ENCODE measurements around the gene ATP2A3. TPM values are rescaled to one million over a fixed set of nuclear protein-coding genes. Genes with fewer than 3 reads are reported as not detected.

The ATP2A3 gene
- total RNA-seq, 1 donor from 2014 or later, result 1.6 TPM

GRCh38 chr17:3879591-3880417 is 84.4 kb downstream of the ATP2A3 start:
- no peak overlapping the region for H3K4me3 Mint-ChIP-seq
- no peak for DNase-seq (ENCODE audit: low read depth, low spot score)

GRCh38 chr17:3879186-3879585 is 85.1 kb downstream of the ATP2A3 start:
- Mint-ChIP-seq H3K9me3 (no peaks in the 10 kb centered on the region), H3K27ac (ENCODE audit: unreplicated experiment) (peak overlapping the region; percentile 90), H3K36me3 (ENCODE audit: low read depth) (no peaks in the 10 kb centered on the region), H3K4me3 (peak overlapping the region; percentile 18), H3K27me3 (ENCODE audit: low read depth) (no peaks in the 10 kb centered on the region), H3K4me1 (peaks cover 16% of the 10 kb centered on the region)
- DNase-seq (ENCODE audit: low read depth, low spot score), result no peak
- TF ChIP-seq CTCF (conservative IDR thresholded peaks at IDR 0.05), result no peak

More at GRCh38 chr17:3879591-3880417, 84.4 kb downstream of the ATP2A3 start:
- Mint-ChIP-seq H3K4me1 (peaks cover 16% of the 10 kb centered on the region), H3K36me3 (ENCODE audit: low read depth) (no peaks in the 10 kb centered on the region), H3K27ac (ENCODE audit: unreplicated experiment) (peak overlapping the region; percentile 90), H3K9me3 (no peaks in the 10 kb centered on the region), H3K27me3 (ENCODE audit: low read depth) (no peaks in the 10 kb centered on the region)
- TF ChIP-seq CTCF (conservative IDR thresholded peaks at IDR 0.05), result no peak

GRCh38 chr17:3877220-3877619 is 87.0 kb downstream of the ATP2A3 start:
- no peak for DNase-seq (ENCODE audit: low read depth, low spot score)
- no peaks in the 10 kb centered on the region for H3K36me3 Mint-ChIP-seq (ENCODE audit: low read depth)
- no peaks in the 10 kb centered on the region for H3K27me3 Mint-ChIP-seq (ENCODE audit: low read depth)
- no peak overlapping the region for H3K27ac Mint-ChIP-seq (ENCODE audit: unreplicated experiment)
- H3K9me3 Mint-ChIP-seq, result no peaks in the 10 kb centered on the region
- TF ChIP-seq CTCF (conservative IDR thresholded peaks at IDR 0.05), result no peak
- H3K4me1 Mint-ChIP-seq, result peaks cover 16% of the 10 kb centered on the region
- H3K4me3 Mint-ChIP-seq, result no peak overlapping the region

GRCh38 chr17:3875317-3875716 is 88.9 kb downstream of the ATP2A3 start:
- Mint-ChIP-seq H3K4me3 (no peak overlapping the region), H3K36me3 (ENCODE audit: low read depth) (no peaks in the 10 kb centered on the region), H3K27me3 (ENCODE audit: low read depth) (no peaks in the 10 kb centered on the region), H3K27ac (ENCODE audit: unreplicated experiment) (no peak overlapping the region), H3K4me1 (peaks cover 15% of the 10 kb centered on the region), H3K9me3 (no peaks in the 10 kb centered on the region)
- no peak for DNase-seq (ENCODE audit: low read depth, low spot score)
- TF ChIP-seq CTCF (conservative IDR thresholded peaks at IDR 0.05), result no peak

Other genes starting within 250 kb of the ATP2A3 start
- gene HASPIN, start 240.5 kb downstream of the ATP2A3 start, total RNA-seq, result 22.9 and 24.9 TPM in 2 replicates
- gene ITGAE, start 163.2 kb downstream of the ATP2A3 start, total RNA-seq, result 43.1 and 45.5 TPM in 2 replicates
- gene NCBP3, start 118.2 kb downstream of the ATP2A3 start, total RNA-seq, result 61.5 and 65.6 TPM in 2 replicates
- gene CAMKK1, start 71.4 kb downstream of the ATP2A3 start, total RNA-seq, result 4.0 and 4.5 TPM in 2 replicates
- not detected in 2 replicates for gene P2RX1, start 48.0 kb downstream of the ATP2A3 start, total RNA-seq
- gene ZZEF1, start 178.6 kb upstream of the ATP2A3 start, total RNA-seq, result 26.9 and 28.0 TPM in 2 replicates
- 12.1 and 12.9 TPM in 2 replicates for gene CYB5D2, start 178.8 kb upstream of the ATP2A3 start, total RNA-seq

Data from neural crest cell (in vitro differentiated cells).